ENCODE data around the gene TC2N.
"Not testable (repeated sequence)": the region's sequence is repeated elsewhere in the genome, so short reads cannot be mapped to it uniquely, and the experiment has no call there.

TC2N gene

GRCh38 chr14:91867316-91867988, at the start of gene TC2N:
TC2N (minus strand) TSS chr14:91867536; CDS start chr14:91813769, 53,767 bp downstream.
- DNase-seq (ENCODE audit: low read depth in 2 of 2) = no peak

GRCh38 chr14:91912035-91912434, 44.7 kb upstream of the TC2N start:
- DNase-seq (ENCODE audit: low read depth in 2 of 2) = no peak

- no peak for DNase-seq (ENCODE audit: low read depth in 2 of 2)
These were observed 44.2 kb upstream of the TC2N start for GRCh38 chr14:91911474-91912032.

GRCh38 chr14:91910196-91910595, 42.9 kb upstream of the TC2N start:
- no peak for DNase-seq (ENCODE audit: low read depth in 2 of 2)

GRCh38 chr14:91906374-91906773, 39.0 kb upstream of the TC2N start:
- no peak for DNase-seq (ENCODE audit: low read depth in 2 of 2)

GRCh38 chr14:91904956-91905645, 37.8 kb upstream of the TC2N start:
- no peak for DNase-seq (ENCODE audit: low read depth in 2 of 2)

GRCh38 chr14:91904483-91904882, 37.1 kb upstream of the TC2N start:
- no peak for DNase-seq (ENCODE audit: low read depth in 2 of 2)

GRCh38 chr14:91903070-91903469, 35.7 kb upstream of the TC2N start:
- DNase-seq (ENCODE audit: low read depth in 2 of 2) = no peak

- no peak for DNase-seq (ENCODE audit: low read depth in 2 of 2)
These were observed 35.0 kb upstream of the TC2N start for GRCh38 chr14:91902336-91902735.

- DNase-seq (ENCODE audit: low read depth in 2 of 2) = peak; percentile 8 to 14
These were observed 34.3 kb upstream of the TC2N start for GRCh38 chr14:91901449-91902226.

- no peak for DNase-seq (ENCODE audit: low read depth in 2 of 2)
These were observed 32.5 kb upstream of the TC2N start for GRCh38 chr14:91899806-91900205.

- no peak for DNase-seq (ENCODE audit: low read depth in 2 of 2)
These were observed 31.9 kb upstream of the TC2N start for GRCh38 chr14:91899213-91899612.

GRCh38 chr14:91898372-91898771, 31.0 kb upstream of the TC2N start:
- no peak for DNase-seq (ENCODE audit: low read depth in 2 of 2)

GRCh38 chr14:91897716-91898115, 30.4 kb upstream of the TC2N start:
- DNase-seq (ENCODE audit: low read depth in 2 of 2) = not testable (repeated sequence)

- no peak for DNase-seq (ENCODE audit: low read depth in 2 of 2)
These were observed 29.9 kb upstream of the TC2N start for GRCh38 chr14:91897106-91897701.

- DNase-seq (ENCODE audit: low read depth in 2 of 2) = no peak
These were observed 29.1 kb upstream of the TC2N start for GRCh38 chr14:91896419-91896818.

GRCh38 chr14:91893669-91894068, 26.3 kb upstream of the TC2N start:
- no peak for DNase-seq (ENCODE audit: low read depth in 2 of 2)

- DNase-seq (ENCODE audit: low read depth in 2 of 2) = no peak
These were observed 25.7 kb upstream of the TC2N start for GRCh38 chr14:91893007-91893406.

- no peak for DNase-seq (ENCODE audit: low read depth in 2 of 2)
These were observed 24.4 kb upstream of the TC2N start for GRCh38 chr14:91891721-91892220.

GRCh38 chr14:91891101-91891500, 23.8 kb upstream of the TC2N start:
- no peak for DNase-seq (ENCODE audit: low read depth in 2 of 2)

GRCh38 chr14:91890291-91890749, 23.0 kb upstream of the TC2N start:
- no peak for DNase-seq (ENCODE audit: low read depth in 2 of 2)

All from fibroblast of skin of left biceps (primary cell).